ENCODE results near the gene RASD1. TPM values are rescaled to one million over a fixed set of nuclear protein-coding genes. Genes with fewer than 3 reads are reported as not detected.
A peak's percentile ranks its signal among the peaks of the same experiment; 100 is the strongest.

RASD1 gene
- 5.9 and 6.0 TPM in 2 replicates for total RNA-seq (2014; rRNA removed; shearing (Covaris generic))

- DNase-seq (ENCODE audit: low spot score) = peak; percentile 77
Observed at GRCh38 chr17:17496189-17497064, at the start of gene RASD1. Gene RASD1 (minus strand): TSS chr17:17496395. CDS start chr17:17496181, 214 bp downstream.

DNA sequence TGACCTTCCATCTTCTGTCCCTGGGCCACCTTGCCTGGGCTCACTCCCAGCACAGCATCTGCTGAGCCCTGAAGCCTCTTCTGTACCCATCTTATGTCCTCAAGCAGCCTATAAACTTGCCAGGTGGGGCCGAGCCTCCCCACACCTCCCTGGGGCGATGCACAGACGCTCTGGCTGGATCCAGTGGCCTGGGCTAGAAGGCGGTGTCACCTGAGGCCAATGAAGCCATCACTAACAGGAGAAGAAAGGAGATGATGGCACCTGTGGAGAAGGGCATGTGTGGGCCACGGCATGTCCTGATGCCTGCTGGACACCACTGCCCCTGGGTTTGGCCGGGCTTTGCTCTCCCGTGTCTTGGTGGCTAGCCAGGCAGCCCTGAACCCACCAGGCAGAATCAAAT lies 49.8 kb upstream of the RASD1 start:
- DNase-seq (ENCODE audit: low spot score) = no peak

DNA sequence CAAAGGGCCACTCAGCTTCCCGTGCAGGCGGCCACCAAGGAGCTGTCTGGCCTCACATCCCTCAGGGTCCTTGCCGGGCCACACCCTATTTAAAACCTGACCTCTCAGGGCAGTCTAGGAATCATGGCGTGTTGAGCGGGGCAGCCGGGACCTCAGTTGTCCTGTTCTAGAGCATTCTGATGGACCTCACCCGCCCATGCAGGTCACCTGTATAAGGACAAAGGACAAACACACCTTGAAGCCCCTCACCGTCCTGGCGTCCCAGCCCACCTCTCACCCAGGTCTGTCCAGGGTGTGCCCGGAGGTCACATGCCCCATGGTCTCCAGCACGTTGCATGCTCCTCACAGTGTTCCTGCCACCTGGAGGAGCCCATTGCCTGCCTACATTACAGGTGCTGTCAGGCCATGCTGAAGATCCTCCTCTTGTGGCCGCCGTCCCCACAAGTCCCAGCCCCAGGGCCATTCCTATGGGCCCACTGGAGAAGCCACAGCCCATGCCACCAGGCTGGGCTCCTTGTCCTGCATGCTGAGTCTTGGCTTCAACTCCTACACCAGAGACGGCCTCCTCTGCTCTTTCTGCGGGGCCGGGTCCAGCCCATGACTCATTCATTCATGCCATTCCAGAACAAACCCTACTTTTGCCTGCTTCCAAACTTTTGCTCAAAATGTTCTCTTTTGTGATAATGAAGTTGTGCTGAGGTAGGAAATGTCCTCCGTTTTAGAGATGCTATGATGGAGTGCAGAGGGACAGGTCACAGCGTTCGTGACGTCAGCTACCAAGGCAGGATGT lies 49.0 kb upstream of the RASD1 start:
- DNase-seq (ENCODE audit: low spot score) = no peak

- DNase-seq (ENCODE audit: low spot score) = no peak
Observed at GRCh38 chr17:17542906-17543635, 46.9 kb upstream of the RASD1 start.

GRCh38 chr17:17541640-17542001 lies 45.4 kb upstream of the RASD1 start:
- no peak for DNase-seq (ENCODE audit: low spot score)

- no peak for DNase-seq (ENCODE audit: low spot score)
Observed at GRCh38 chr17:17540935-17541639, 44.9 kb upstream of the RASD1 start.

- DNase-seq (ENCODE audit: low spot score) = no peak
Observed at GRCh38 chr17:17540278-17540906, 44.2 kb upstream of the RASD1 start.

DNA sequence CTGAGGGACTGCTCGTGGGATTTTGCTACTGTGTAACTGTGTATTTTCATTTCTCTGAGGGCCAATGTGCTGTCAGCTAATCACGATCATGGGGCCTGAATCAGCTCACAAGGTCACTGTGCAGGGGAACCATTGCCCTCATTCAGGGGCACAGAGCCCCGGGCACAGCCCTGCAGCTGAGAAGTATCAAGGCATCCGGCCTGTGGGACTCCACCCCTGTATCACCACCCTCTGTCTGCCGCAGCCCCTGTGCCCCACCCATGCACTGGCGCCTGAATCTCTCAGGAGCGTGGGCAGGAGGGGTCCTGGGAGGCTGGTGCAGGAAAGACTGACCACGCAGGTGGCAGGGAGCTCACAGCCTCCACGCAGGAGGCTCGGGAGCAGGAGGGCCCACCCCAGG lies 43.4 kb upstream of the RASD1 start:
- DNase-seq (ENCODE audit: low spot score) = peak; percentile 31

GRCh38 chr17:17538417-17539391 lies 42.5 kb upstream of the RASD1 start:
- peak; percentile 82 for DNase-seq (ENCODE audit: low spot score)

DNA sequence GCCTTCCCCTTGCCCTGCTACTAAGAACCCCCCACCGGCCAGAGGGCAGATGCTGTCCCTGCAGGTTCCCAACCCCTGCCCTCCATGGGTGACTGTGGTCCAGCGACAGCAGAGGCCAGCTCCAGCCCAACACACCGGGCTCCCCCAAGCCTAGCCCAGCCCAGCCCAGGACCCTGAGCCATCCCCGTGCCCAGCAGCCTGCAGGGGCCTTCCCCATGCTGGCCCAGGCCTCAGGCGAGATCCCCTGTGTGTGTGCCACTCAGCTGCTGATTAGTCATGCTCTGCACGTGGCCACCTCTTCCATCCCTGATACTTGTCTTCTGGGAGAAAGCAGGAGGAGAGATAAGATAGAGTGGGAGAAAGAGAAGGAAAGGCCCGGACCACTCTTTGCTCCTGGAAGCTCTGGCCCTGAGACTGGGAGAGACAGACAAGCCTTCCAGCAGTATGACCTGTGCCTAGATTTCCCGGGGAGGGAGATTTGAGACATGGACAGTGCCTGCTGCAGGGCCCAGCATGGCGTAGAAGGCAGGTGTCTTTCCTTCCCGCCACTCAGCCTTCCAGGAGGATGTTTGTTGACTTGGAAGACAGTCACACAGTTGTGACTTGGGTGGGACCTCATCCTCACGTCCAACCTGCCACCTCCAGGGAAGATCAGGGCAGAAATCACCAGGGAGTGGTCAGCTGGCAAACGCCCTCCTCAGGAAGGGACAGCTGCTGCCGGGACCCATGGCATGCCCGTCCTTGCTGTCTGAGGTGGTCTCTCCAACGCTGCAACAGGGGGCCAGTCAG lies 41.3 kb upstream of the RASD1 start:
- DNase-seq (ENCODE audit: low spot score) = no peak

- DNase-seq (ENCODE audit: low spot score) = no peak
Observed at GRCh38 chr17:17536702-17537101, 40.5 kb upstream of the RASD1 start.

DNA sequence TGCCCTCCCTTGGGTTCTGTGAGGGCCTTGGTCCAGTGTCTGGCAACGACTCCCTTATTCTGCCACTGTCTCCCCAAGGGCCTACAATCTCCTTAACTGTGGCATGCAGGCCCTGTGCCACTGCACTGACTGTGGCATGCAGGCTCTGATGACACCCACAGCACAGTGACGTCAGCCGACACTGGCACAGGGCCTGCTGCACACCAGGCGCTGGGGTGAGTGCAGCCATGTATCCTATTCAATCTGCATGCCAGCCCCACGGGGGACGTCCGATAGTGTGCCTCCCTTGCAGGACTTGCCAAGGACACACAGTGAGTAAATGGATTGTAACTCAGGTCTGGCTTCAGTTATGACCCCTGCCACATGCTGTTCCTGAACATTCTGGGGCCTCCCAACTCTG lies 39.8 kb upstream of the RASD1 start:
- no peak for DNase-seq (ENCODE audit: low spot score)

GRCh38 chr17:17533901-17534441 lies 37.8 kb upstream of the RASD1 start:
- DNase-seq (ENCODE audit: low spot score) = peak; percentile 48

DNA sequence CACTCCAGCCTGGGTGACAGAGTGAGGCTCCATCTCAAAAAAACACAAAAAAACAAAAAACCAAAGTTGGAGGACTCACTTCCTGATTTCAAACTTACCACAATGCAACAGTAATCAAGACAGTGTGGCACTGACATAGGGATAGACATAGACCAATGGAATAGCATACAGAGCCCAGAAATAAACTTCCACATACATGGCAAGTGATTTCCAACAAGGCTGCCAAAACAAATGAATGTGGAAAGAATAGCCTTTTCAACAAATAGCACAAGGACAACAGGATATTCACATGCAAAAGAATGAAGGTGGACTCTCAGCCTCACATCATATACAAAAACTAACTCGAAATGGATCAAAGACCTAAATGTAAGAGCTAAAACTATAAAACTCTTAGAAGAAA lies 36.8 kb upstream of the RASD1 start:
- no peak for DNase-seq (ENCODE audit: low spot score)

- DNase-seq (ENCODE audit: low spot score) = no peak
Observed at GRCh38 chr17:17531156-17531555, 35.0 kb upstream of the RASD1 start.

- DNase-seq (ENCODE audit: low spot score) = no peak
Observed at GRCh38 chr17:17528696-17529652, 32.8 kb upstream of the RASD1 start.

GRCh38 chr17:17527956-17528500 lies 31.8 kb upstream of the RASD1 start:
- DNase-seq (ENCODE audit: low spot score) = no peak
